ENCODE results near the gene LRRC14B. TPM values are rescaled to one million over a fixed set of nuclear protein-coding genes. Genes with fewer than 3 reads are reported as not detected.

LRRC14B gene
- total and polyA plus RNA-seq, 7 experiments from 2014 or later = 0.51 TPM; not detected in 6

GRCh38 chr5:169728-170094 is 21.6 kb upstream of the LRRC14B start:
- intact Hi-C loops (cut with micrococcal nuclease) = no loop called here
- Mint-ChIP-seq H3K27ac (no peak overlapping the region), H3K4me1 (peaks cover 0 to 1% (median 0%) of the 10 kb centered on the region in 7 donors), H3K27me3 (peaks cover 0 to 5% (median 0%) of the 10 kb centered on the region in 5 donors), H3K4me3 (no peak overlapping the region), H3K36me3 (peaks cover 0 to 4% (median 0%) of the 10 kb centered on the region in 5 donors), H3K9me3 (no peaks in the 10 kb centered on the region)
- POLR2A ChIA-PET = no interaction called here
- CTCF ChIA-PET = no interaction called here
- Histone ChIP-seq H3K36me3 (ENCODE audit: control insufficient read depth in 2 of 3, insufficient read depth in 3 of 3, low read length in 3 of 3) (no peaks in the 10 kb centered on the region), H3K9me3 (ENCODE audit: control insufficient read depth in 2 of 3, low read length in 3 of 3) (no peaks in the 10 kb centered on the region), H3K4me3 (ENCODE audit: low read length) (no peak overlapping the region), H3K4me1 (ENCODE audit: control insufficient read depth in 2 of 2, insufficient read depth in 2 of 2, low read length in 2 of 2) (no peaks in the 10 kb centered on the region), H3K27ac (ENCODE audit: low read depth, low read length) (no peak overlapping the region), H3K27me3 (ENCODE audit: control insufficient read depth in 2 of 2, insufficient read depth in 2 of 2, low read length in 2 of 2) (no peaks in the 10 kb centered on the region)
- DNase-seq (no peak), ATAC-seq (no peak)

GRCh38 chr5:170971-171800 is 20.1 kb upstream of the LRRC14B start:
- CTCF ChIA-PET = no interaction called here
- intact Hi-C loops (cut with micrococcal nuclease) = no loop called here
- ATAC-seq = no peak
- Mint-ChIP-seq H3K4me3 (no peak overlapping the region), H3K4me1 (peaks cover 0 to 1% (median 0%) of the 10 kb centered on the region in 7 donors), H3K27ac (no peak overlapping the region), H3K36me3 (peaks cover 0 to 4% (median 0%) of the 10 kb centered on the region in 5 donors), H3K9me3 (no peaks in the 10 kb centered on the region), H3K27me3 (peaks cover 0 to 5% (median 0%) of the 10 kb centered on the region in 5 donors)
- Histone ChIP-seq H3K27ac (ENCODE audit: low read depth, low read length) (no peak overlapping the region), H3K4me1 (ENCODE audit: control insufficient read depth in 2 of 2, insufficient read depth in 2 of 2, low read length in 2 of 2) (no peaks in the 10 kb centered on the region), H3K27me3 (ENCODE audit: control insufficient read depth in 2 of 2, insufficient read depth in 2 of 2, low read length in 2 of 2) (no peaks in the 10 kb centered on the region), H3K9me3 (ENCODE audit: control insufficient read depth in 2 of 3, low read length in 3 of 3) (no peaks in the 10 kb centered on the region), H3K36me3 (ENCODE audit: control insufficient read depth in 2 of 3, insufficient read depth in 3 of 3, low read length in 3 of 3) (no peaks in the 10 kb centered on the region), H3K4me3 (ENCODE audit: low read length) (no peak overlapping the region)
- POLR2A ChIA-PET = no interaction called here
- DNase-seq = no peak

- Histone ChIP-seq H3K36me3 (ENCODE audit: control insufficient read depth in 2 of 3, insufficient read depth in 3 of 3, low read length in 3 of 3) (no peaks in the 10 kb centered on the region), H3K4me1 (ENCODE audit: control insufficient read depth in 2 of 2, insufficient read depth in 2 of 2, low read length in 2 of 2) (no peaks in the 10 kb centered on the region), H3K4me3 (ENCODE audit: low read length) (no peak overlapping the region), H3K27me3 (ENCODE audit: control insufficient read depth in 2 of 2, insufficient read depth in 2 of 2, low read length in 2 of 2) (no peaks in the 10 kb centered on the region), H3K9me3 (ENCODE audit: control insufficient read depth in 2 of 3, low read length in 3 of 3) (no peaks in the 10 kb centered on the region), H3K27ac (ENCODE audit: low read depth, low read length) (no peak overlapping the region)
- ChIA-PET CTCF (no interaction called here), POLR2A (no interaction called here)
- Mint-ChIP-seq H3K27me3 (peaks cover 0 to 5% (median 0%) of the 10 kb centered on the region in 5 donors), H3K27ac (no peak overlapping the region), H3K36me3 (peaks cover 0 to 4% (median 0%) of the 10 kb centered on the region in 5 donors), H3K4me3 (no peak overlapping the region), H3K4me1 (peaks cover 0 to 1% (median 0%) of the 10 kb centered on the region in 7 donors), H3K9me3 (no peaks in the 10 kb centered on the region)
- DNase-seq (no peak), ATAC-seq (no peak)
- intact Hi-C loops (cut with micrococcal nuclease) = no loop called here
These were observed 19.4 kb upstream of the LRRC14B start for GRCh38 chr5:171801-172331.

GRCh38 chr5:172421-172820 is 18.9 kb upstream of the LRRC14B start:
- Histone ChIP-seq H3K27me3 (ENCODE audit: control insufficient read depth in 2 of 2, insufficient read depth in 2 of 2, low read length in 2 of 2) (no peaks in the 10 kb centered on the region), H3K4me3 (ENCODE audit: low read length) (no peak overlapping the region), H3K9me3 (ENCODE audit: control insufficient read depth in 2 of 3, low read length in 3 of 3) (no peaks in the 10 kb centered on the region), H3K4me1 (ENCODE audit: control insufficient read depth in 2 of 2, insufficient read depth in 2 of 2, low read length in 2 of 2) (no peaks in the 10 kb centered on the region), H3K27ac (ENCODE audit: low read depth, low read length) (no peak overlapping the region), H3K36me3 (ENCODE audit: control insufficient read depth in 2 of 3, insufficient read depth in 3 of 3, low read length in 3 of 3) (no peaks in the 10 kb centered on the region)
- no peak overlapping the region for H3K27ac Mint-ChIP-seq
- DNase-seq = no peak
- peaks cover 0 to 4% (median 0%) of the 10 kb centered on the region in 5 donors for H3K36me3 Mint-ChIP-seq
- no peak for ATAC-seq
- H3K9me3 Mint-ChIP-seq = no peaks in the 10 kb centered on the region
- no peak overlapping the region for H3K4me3 Mint-ChIP-seq
- CTCF ChIA-PET = no interaction called here
- intact Hi-C loops (cut with micrococcal nuclease) = no loop called here
- POLR2A ChIA-PET = no interaction called here
- peaks cover 0 to 5% (median 0%) of the 10 kb centered on the region in 5 donors for H3K27me3 Mint-ChIP-seq
- peaks cover 0 to 1% (median 0%) of the 10 kb centered on the region in 7 donors for H3K4me1 Mint-ChIP-seq

- ChIA-PET POLR2A (no interaction called here), CTCF (no interaction called here)
These were observed 18.4 kb upstream of the LRRC14B start for GRCh38 chr5:172841-173251.

GRCh38 chr5:173392-174290 is 17.7 kb upstream of the LRRC14B start:
- no peak overlapping the region for H3K27ac Mint-ChIP-seq
- POLR2A ChIA-PET = no interaction called here
- no peaks in the 10 kb centered on the region for H3K27me3 ChIP-seq (ENCODE audit: control insufficient read depth in 2 of 2, insufficient read depth in 2 of 2, low read length in 2 of 2)
- H3K4me1 ChIP-seq (ENCODE audit: control insufficient read depth in 2 of 2, insufficient read depth in 2 of 2, low read length in 2 of 2) = no peaks in the 10 kb centered on the region
- H3K9me3 Mint-ChIP-seq = no peaks in the 10 kb centered on the region
- DNase-seq = no peak
- intact Hi-C loops (cut with micrococcal nuclease) = no loop called here
- no peaks in the 10 kb centered on the region for H3K9me3 ChIP-seq (ENCODE audit: control insufficient read depth in 2 of 3, low read length in 3 of 3)
- no peak overlapping the region for H3K27ac ChIP-seq (ENCODE audit: low read depth, low read length)
- H3K4me3 ChIP-seq (ENCODE audit: low read length) = no peak overlapping the region
- H3K4me1 Mint-ChIP-seq = peaks cover 0 to 1% (median 0%) of the 10 kb centered on the region in 7 donors
- no peak overlapping the region for H3K4me3 Mint-ChIP-seq
- CTCF ChIA-PET = no interaction called here
- peaks cover 0 to 4% (median 0%) of the 10 kb centered on the region in 5 donors for H3K36me3 Mint-ChIP-seq
- H3K36me3 ChIP-seq (ENCODE audit: control insufficient read depth in 2 of 3, insufficient read depth in 3 of 3, low read length in 3 of 3) = no peaks in the 10 kb centered on the region
- ATAC-seq = no peak
- H3K27me3 Mint-ChIP-seq = peaks cover 0 to 5% (median 0%) of the 10 kb centered on the region in 5 donors

More at GRCh38 chr5:172841-173251, 18.4 kb upstream of the LRRC14B start:
- Mint-ChIP-seq H3K27ac (no peak overlapping the region), H3K36me3 (peaks cover 0 to 4% (median 0%) of the 10 kb centered on the region in 5 donors), H3K27me3 (peaks cover 0 to 5% (median 0%) of the 10 kb centered on the region in 5 donors), H3K4me3 (no peak overlapping the region), H3K9me3 (no peaks in the 10 kb centered on the region), H3K4me1 (peaks cover 0 to 1% (median 0%) of the 10 kb centered on the region in 7 donors)
- Histone ChIP-seq H3K9me3 (ENCODE audit: control insufficient read depth in 2 of 3, low read length in 3 of 3) (no peaks in the 10 kb centered on the region), H3K27me3 (ENCODE audit: control insufficient read depth in 2 of 2, insufficient read depth in 2 of 2, low read length in 2 of 2) (no peaks in the 10 kb centered on the region), H3K4me3 (ENCODE audit: low read length) (no peak overlapping the region), H3K36me3 (ENCODE audit: control insufficient read depth in 2 of 3, insufficient read depth in 3 of 3, low read length in 3 of 3) (no peaks in the 10 kb centered on the region), H3K4me1 (ENCODE audit: control insufficient read depth in 2 of 2, insufficient read depth in 2 of 2, low read length in 2 of 2) (no peaks in the 10 kb centered on the region), H3K27ac (ENCODE audit: low read depth, low read length) (no peak overlapping the region)
- DNase-seq (no peak), ATAC-seq (no peak)
- intact Hi-C loops (cut with micrococcal nuclease) = no loop called here

Data from naive thymus-derived CD4-positive, alpha-beta T cell (primary cell).